GM23338 (cell line): ENCODE results near the gene EYA2. TPM values are rescaled to one million over a fixed set of nuclear protein-coding genes. Genes with fewer than 3 reads are reported as not detected.

ENCODE experiments used
- ATAC-seq: fragments of 200-7000 bp; cut with Tn5 transposase; 3 replicates; pipeline ENCODE4 v1.9.1; 2020
- DNase-seq: peaks from one replicate; pipeline ENCODE4 v3.0.0-alpha.2; 2015; ENCODE audit warnings: low spot score
- H2AFZ ChIP-seq: fragments of 200-600 bp; sonication (generic); 2 replicates; pipeline ENCODE4 v1.8.0; 2016; ENCODE audit warnings: antibody characterized with exemption, mild to moderate bottlenecking, moderate library complexity
- H3F3A ChIP-seq: fragments of 200-600 bp; sonication (generic); replicated peaks from 2 replicates; pipeline ENCODE4 v1.8.0; 2017; ENCODE audit warnings: antibody characterized with exemption, mixed run types, low read depth
- H3K27ac ChIP-seq: fragments of 200-600 bp; sonication (generic); 2 replicates; pipeline ENCODE4 v1.6.1; 2016; ENCODE audit warnings: low read depth
- H3K27me3 ChIP-seq: fragments of 200-600 bp; sonication (generic); 2 replicates; pipeline ENCODE4 v1.8.0; 2016; ENCODE audit warnings: mild to moderate bottlenecking, mixed run types, moderate library complexity; ENCODE audit not compliant: insufficient read depth
- H3K36me3 ChIP-seq: fragments of 200-600 bp; sonication (generic); 2 replicates; pipeline ENCODE4 v1.8.0; 2016; ENCODE audit warnings: mild to moderate bottlenecking; ENCODE audit not compliant: insufficient read depth
- H3K4me1 ChIP-seq: fragments of 200-600 bp; sonication (generic); 2 replicates; pipeline ENCODE4 v1.8.0; 2016; ENCODE audit warnings: mild to moderate bottlenecking, moderate library complexity; ENCODE audit not compliant: insufficient read depth
- H3K4me2 ChIP-seq: fragments of 200-600 bp; sonication (generic); 2 replicates; pipeline ENCODE4 v1.7.1; 2017; ENCODE audit warnings: mixed run types
- H3K4me3 ChIP-seq: fragments of 200-600 bp; sonication (generic); 2 replicates; pipeline ENCODE4 v1.6.1; 2016; ENCODE audit warnings: mixed run types
- H3K79me2 ChIP-seq: fragments of 200-600 bp; sonication (generic); replicated peaks from 2 replicates; pipeline ENCODE4 v1.8.0; 2017; ENCODE audit warnings: mild to moderate bottlenecking; ENCODE audit not compliant: insufficient read depth
- H3K9me2 ChIP-seq: fragments of 200-600 bp; sonication (generic); 2 replicates; pipeline ENCODE4 v1.8.0; 2017; ENCODE audit not compliant: insufficient read depth
- H4K20me1 ChIP-seq: fragments of 200-600 bp; sonication (generic); replicated peaks from 2 replicates; pipeline ENCODE4 v1.8.0; 2017; ENCODE audit warnings: mild to moderate bottlenecking; ENCODE audit not compliant: insufficient read depth
- H3K27ac Mint-ChIP-seq: 2 replicates; pipeline ENCODE4 v1.8.0; 2020; ENCODE audit warnings: inconsistent platforms, mild to moderate bottlenecking, moderate library complexity, mixed read lengths
- H3K27me3 Mint-ChIP-seq: 3 replicates; pipeline ENCODE4 v1.8.0; 2022; ENCODE audit warnings: low read depth, mild to moderate bottlenecking, moderate library complexity, mixed read lengths, inconsistent platforms; ENCODE audit not compliant: insufficient read depth, poor library complexity
- H3K36me3 Mint-ChIP-seq: 3 replicates; pipeline ENCODE4 v1.8.0; 2021; ENCODE audit warnings: low read depth, mild to moderate bottlenecking, inconsistent platforms, moderate library complexity, mixed read lengths
- H3K4me1 Mint-ChIP-seq: 3 replicates; pipeline ENCODE4 v1.8.0; 2020; ENCODE audit warnings: mild to moderate bottlenecking, inconsistent platforms, mixed read lengths
- H3K4me3 Mint-ChIP-seq: 3 replicates; pipeline ENCODE4 v1.8.0; 2021; ENCODE audit warnings: moderate library complexity, mild to moderate bottlenecking, inconsistent platforms, mixed read lengths
- H3K9me3 Mint-ChIP-seq: 3 replicates; pipeline ENCODE4 v1.8.0; 2020; ENCODE audit warnings: moderate library complexity, mild to moderate bottlenecking, inconsistent platforms, mixed read lengths
- EZH2 ChIP-seq: fragments of 200-600 bp; sonication (generic); IDR thresholded peaks from one replicate; pipeline ENCODE4 v1.8.0; 2017; ENCODE audit warnings: antibody characterized with exemption, mild to moderate bottlenecking, low read depth; ENCODE audit not compliant: unreplicated experiment
- JUNB ChIP-seq: IDR thresholded peaks from one replicate; pipeline ENCODE4 v1.6.1; 2016; ENCODE audit warnings: antibody characterized with exemption; ENCODE audit not compliant: unreplicated experiment
- NANOG ChIP-seq: IDR thresholded peaks from 2 replicates; pipeline ENCODE4 v1.6.1; 2016; ENCODE audit warnings: antibody characterized with exemption, borderline replicate concordance
- REST ChIP-seq: IDR thresholded peaks from one replicate; pipeline ENCODE4 v1.6.1; 2018; ENCODE audit warnings: antibody characterized with exemption; ENCODE audit not compliant: unreplicated experiment
- ZNF331 ChIP-seq: fragments of 250-450 bp; sonication (Bioruptor Pico); IDR thresholded peaks from 2 replicates; pipeline ENCODE4 v1.5.0; 2020; ENCODE audit warnings: low read depth, mild to moderate bottlenecking, moderate library complexity
- ZNF462 ChIP-seq: fragments of 250-450 bp; sonication (Bioruptor Pico); IDR thresholded peaks from 2 replicates; pipeline ENCODE4 v1.5.0; 2020; ENCODE audit warnings: mild to moderate bottlenecking, moderate library complexity
- polyA plus RNA-seq: library from polyadenylated mRNA; unstranded; fragments of >200 nt; fragmentation: Nextera tagmentation; extraction: Ambion mirVana; gene quantifications from 2 replicates; pipeline ENCODE4 v1.2.1, GENCODE V29; 2016
- total RNA-seq: library from RNA; depleted of rRNA; stranded (reverse); fragments of >200 nt; shearing (Covaris generic); gene quantifications from 2 replicates; pipeline ENCODE4 v1.2.3, GENCODE V29; 2014
- TF ChIP-seq, protein P1 (sequence below): IDR thresholded peaks from 2 replicates; pipeline ENCODE4 v1.6.1; 2016; ENCODE audit warnings: antibody characterized with exemption

The EYA2 gene
- total and polyA plus RNA-seq, 2 experiments from 2014 or later, result 0.50 to 0.56 TPM

GRCh38 chr20:46964618-46965455 is 70.2 kb downstream of the EYA2 start:
- Histone ChIP-seq H3K27ac (no peak overlapping the region), H3K4me1 (no peaks in the 10 kb centered on the region), H3K27me3 (no peaks in the 10 kb centered on the region), H3K4me3 (no peak overlapping the region), H2AFZ (no peak overlapping the region; the same call in 1 of the 2 replicates), H3F3A (no peaks in the 10 kb centered on the region), H3K9me2 (no peaks in the 10 kb centered on the region; the same call in 1 of the 2 replicates), H3K36me3 (no peaks in the 10 kb centered on the region), H3K79me2 (no peaks in the 10 kb centered on the region), H3K4me2 (no peak overlapping the region), H4K20me1 (no peaks in the 10 kb centered on the region; the same call in 1 of the 2 replicates)
- Mint-ChIP-seq H3K27ac (no peak overlapping the region), H3K36me3 (no peaks in the 10 kb centered on the region), H3K4me3 (no peak overlapping the region), H3K4me1 (peaks cover 6% of the 10 kb centered on the region), H3K9me3 (no peaks in the 10 kb centered on the region; the same call in 2 of the 3 replicates), H3K27me3 (peaks cover 2% of the 10 kb centered on the region)
- no peak for TF ChIP-seq JUNB
- TF ChIP-seq NANOG, result no peak
- no peak for TF ChIP-seq EZH2
- DNase-seq, result no peak
- ATAC-seq, result no peak

DNA sequence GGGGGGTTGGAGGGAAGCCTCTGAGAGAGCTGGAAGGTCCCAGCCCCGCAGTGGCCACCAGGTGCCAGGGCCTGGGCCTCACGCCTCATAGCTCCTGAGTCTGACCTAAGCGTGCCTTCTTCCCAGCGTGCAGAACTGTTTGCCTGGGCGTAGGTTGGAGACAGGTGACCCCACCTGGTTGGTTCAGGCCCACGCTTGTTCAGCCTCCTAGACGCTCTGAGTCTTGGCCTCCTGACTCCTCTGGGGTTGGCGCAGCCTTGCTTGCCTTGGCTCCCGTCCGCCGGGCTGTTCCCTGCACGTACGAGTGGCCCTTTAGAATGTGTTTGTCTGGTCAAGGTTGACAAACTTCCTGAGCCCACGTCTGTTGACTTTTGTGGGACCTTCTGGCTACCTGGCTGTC is 70.8 kb downstream of the EYA2 start:
- peak; percentile 29; the same call in 1 of the 3 replicates for ATAC-seq
- Histone ChIP-seq H3F3A (no peaks in the 10 kb centered on the region), H3K36me3 (no peaks in the 10 kb centered on the region), H3K4me2 (no peak overlapping the region), H2AFZ (no peak overlapping the region; the same call in 1 of the 2 replicates), H3K9me2 (peaks cover 5% of the 10 kb centered on the region), H3K4me1 (no peaks in the 10 kb centered on the region), H3K27ac (no peak overlapping the region), H3K4me3 (no peak overlapping the region), H3K79me2 (no peaks in the 10 kb centered on the region), H3K27me3 (no peaks in the 10 kb centered on the region), H4K20me1 (no peaks in the 10 kb centered on the region; the same call in 1 of the 2 replicates)
- Mint-ChIP-seq H3K36me3 (no peaks in the 10 kb centered on the region), H3K9me3 (no peaks in the 10 kb centered on the region; the same call in 2 of the 3 replicates), H3K4me1 (peaks cover 6% of the 10 kb centered on the region), H3K4me3 (no peak overlapping the region), H3K27me3 (peaks cover 2% of the 10 kb centered on the region), H3K27ac (0 out of 2 replicates have a peak overlapping the region, but pooled peaks have one; percentile 21)
- DNase-seq, result no peak
- TF ChIP-seq ZNF331 (no peak), REST (no peak), ZNF462 (no peak)
- TF ChIP-seq, protein P1, sequence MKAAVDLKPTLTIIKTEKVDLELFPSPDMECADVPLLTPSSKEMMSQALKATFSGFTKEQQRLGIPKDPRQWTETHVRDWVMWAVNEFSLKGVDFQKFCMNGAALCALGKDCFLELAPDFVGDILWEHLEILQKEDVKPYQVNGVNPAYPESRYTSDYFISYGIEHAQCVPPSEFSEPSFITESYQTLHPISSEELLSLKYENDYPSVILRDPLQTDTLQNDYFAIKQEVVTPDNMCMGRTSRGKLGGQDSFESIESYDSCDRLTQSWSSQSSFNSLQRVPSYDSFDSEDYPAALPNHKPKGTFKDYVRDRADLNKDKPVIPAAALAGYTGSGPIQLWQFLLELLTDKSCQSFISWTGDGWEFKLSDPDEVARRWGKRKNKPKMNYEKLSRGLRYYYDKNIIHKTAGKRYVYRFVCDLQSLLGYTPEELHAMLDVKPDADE, result no peak
